NCI-H146 (cell line): ENCODE results near the gene SLC6A3.

Experiments
- DNase-seq: peaks from one replicate; lab custom pipeline; 2025; lab: John Stamatoyannopoulos, UW

SLC6A3 gene

DNA sequence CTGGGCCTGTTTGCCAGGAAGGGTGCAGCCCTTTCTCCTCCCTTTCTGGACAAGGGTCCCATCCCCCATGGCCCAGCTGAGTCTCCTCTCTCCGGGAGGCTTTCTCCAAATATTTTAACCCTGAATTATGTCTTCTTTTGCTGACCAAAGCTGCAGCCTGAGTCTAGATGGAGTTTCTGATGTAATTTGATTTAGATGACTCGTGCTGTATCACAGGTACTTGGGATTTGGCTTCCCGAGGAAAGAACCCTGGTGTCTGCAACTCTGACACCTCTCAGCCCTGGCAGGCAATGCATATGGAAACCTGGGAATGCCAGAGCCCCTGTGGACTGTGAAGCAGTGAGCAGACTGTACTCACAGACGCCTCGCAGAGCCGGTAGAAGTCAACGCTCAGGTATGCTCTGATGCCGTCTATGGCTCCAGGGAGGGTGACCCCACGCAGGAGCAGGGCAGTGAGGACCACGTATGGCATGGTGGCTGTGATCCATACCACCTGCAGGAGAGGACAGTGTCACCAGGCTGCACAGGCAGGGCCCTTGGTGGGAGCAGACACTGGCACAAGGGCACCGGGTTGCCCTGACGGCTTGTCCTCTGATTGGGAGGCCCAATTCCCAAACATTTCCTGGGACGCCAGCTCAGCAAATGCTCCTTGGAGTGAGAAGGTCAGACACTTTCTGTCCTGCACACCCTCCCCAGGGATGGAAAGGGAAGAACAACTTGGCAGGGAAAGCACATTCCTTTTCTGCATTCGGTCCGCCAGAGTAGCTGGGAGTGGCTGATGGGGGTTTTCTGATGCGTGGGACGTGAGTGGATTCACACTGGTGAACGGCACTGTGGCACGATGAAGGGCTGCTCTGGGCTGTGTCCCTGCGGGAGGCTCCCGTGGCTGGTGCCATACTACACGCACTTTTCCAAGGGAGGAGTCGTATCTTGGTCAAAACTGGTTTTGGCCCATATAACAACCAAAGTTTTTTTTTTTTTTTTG lies 24.7 kb downstream of the SLC6A3 start:
- no peak for DNase-seq

DNA sequence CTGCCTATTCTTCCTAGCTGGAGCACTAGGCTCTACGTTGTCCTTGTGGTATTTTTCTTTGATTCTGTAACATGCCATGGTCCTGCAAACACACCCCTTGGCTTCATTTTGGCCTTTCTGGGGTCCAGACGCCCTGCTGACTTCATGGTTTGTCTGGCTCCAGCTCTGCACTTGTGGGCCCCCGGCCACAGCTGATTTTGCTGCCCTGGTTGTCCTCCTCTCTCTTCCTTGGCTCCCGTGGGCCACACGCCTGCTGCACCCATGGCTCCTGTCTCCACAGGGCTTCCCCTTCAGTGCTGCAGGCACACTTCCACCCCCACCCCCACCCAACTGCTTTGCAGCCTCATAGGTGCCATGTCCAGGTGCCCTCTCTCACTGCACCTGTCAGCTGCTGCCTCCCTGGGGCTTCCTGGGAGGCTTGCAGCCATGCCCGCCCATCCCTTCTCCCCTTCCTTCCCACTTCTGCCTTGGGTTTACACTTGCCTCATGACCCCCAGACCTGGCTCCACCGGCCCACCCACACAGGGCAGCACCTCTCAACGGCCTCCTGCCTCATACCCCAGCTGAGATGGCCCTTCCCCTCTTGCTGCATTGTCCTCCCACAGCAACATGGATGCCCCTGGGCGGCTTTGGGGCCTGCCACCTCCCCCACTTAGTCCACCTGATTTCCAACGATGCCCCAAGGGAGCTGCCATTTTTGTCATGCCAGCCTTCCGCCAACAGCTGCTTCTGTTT lies 25.6 kb downstream of the SLC6A3 start:
- DNase-seq, result peak; percentile 19

DNA sequence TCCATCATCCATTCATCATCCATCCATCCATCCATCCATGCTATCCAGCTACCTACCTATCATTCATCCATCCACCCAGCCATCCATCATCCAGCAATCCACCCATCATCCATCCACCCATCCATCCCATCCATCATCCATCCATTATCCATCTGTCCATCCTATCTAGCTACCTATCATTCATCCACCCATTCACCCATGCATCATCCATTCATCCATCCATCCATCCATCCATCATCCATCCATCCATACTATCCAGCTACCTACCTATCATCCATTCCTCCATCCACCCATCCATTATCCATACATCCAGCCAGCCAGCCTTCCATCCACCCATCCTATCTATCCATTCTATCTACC lies 26.3 kb downstream of the SLC6A3 start:
- DNase-seq, result no peak

DNA sequence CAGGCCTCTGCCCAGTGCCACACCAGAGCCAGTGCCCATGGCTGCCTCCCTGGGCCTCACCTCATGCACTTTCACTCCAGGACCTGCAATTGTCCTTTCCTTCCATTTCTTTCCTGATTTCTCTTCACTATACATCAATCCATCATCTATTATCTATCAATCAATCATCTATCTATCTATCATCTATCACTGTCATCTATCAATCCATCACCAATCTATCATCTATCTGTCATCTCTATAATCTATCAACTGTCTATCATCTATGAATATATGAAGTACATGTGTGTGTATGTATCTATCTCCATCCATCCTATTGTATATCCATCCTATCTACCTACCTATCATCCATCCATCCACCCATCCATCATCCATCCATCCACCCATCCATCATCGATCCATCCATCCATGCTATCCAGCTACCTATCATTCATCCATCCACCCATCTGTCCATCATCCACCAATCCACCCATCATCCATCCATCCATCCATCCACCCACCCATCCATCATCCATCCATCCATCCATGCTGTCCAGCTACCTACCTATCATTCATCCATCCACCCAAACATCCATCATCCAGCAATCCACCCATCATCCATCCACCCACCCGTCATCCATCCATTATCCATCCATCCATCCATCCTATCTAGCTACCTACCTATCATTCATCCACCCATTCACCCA lies 26.9 kb downstream of the SLC6A3 start:
- no peak for DNase-seq

DNA sequence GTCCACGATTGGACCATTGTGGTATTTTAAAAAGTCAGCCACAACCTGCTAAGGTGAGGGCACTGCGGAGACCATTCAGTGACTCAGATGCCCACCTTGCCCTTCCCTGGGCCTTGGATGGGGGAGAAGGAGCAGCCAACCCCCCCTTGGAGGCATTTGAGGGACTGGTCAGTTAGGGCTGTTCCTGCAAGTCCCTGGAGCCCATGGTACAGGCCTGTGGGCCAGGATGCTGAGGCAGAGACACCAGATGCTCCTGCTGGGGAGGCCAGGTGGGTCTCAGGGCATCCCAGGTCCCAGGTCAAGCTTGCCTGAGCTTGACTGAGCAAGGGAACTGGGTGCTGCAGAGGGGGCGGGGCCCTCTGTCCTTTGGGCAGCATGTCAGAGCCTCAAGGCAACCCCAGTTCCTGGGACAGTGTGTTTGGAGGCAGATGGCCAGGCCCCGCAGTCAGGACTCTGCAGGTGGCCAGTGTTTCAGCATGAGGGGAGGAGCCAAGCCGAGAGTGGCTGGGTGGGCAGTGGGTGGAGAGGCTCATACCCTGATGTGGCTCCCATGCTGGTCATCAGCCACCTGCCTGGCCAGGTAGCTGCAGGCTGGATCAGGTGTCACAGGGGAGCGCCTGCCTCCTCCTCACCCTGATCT lies 27.5 kb downstream of the SLC6A3 start:
- DNase-seq, result peak; percentile 71

DNA sequence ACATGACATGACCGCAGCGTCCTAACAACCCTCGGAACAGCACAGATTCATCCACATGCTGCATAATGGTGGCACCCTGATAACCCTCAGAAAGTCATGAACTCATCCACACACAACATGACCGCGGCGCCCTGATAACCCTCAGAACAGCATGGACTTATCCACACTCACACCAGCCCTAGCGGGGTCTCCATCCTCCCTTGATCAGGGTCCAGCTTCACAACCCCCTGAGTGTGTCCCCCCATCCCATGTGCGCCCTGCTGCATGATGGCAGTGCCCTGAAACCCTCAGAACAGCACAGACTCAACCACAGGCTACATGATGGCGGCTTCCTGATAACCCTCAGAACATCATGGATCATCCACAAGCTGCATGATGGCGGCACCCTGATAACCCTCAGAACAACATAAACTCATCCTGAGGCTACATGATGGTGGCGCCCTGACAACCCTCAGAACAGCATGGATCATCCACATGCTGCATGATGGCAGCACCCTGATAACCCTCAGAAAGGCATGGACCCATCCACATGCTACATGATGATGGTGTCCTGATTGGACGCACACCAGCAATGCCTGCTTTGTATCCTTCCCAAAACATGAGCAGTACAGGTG lies 28.3 kb downstream of the SLC6A3 start:
- DNase-seq, result no peak

DNA sequence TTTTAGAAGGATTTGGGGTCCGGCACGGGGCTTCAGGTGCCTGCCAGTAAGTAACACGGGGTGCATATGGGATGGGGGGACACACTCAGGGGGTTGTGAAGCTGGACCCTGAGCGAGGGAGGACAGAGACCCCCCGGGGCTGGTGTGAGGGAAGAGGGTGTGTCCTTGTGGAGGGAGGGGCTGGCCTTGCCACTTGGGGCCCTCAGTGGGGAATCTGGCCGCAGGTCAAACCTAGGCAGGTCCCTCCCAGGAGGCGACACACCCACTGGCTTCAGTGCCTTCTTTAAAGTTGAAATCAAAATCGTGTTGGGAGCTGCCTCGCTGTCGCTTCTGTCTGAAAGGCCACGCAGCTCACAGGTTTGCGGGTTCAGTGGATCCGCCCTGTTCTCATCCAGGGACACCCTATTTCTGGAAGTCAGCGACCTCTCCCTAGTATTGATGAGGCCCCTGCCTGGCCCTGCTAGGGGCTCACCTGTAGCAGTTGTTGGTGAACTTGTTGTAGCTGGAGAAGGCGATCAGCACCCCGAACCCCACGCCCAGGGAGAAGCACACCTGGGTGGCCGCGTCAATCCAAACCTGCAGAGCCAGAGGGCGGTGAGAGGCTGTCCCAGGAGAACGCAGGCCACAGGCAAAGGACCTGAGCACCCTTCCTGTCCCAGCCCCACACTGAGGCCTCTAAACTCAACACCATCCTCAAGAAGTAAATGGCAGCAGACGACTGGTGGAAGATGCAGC lies 29.4 kb downstream of the SLC6A3 start:
- DNase-seq, result no peak

DNA sequence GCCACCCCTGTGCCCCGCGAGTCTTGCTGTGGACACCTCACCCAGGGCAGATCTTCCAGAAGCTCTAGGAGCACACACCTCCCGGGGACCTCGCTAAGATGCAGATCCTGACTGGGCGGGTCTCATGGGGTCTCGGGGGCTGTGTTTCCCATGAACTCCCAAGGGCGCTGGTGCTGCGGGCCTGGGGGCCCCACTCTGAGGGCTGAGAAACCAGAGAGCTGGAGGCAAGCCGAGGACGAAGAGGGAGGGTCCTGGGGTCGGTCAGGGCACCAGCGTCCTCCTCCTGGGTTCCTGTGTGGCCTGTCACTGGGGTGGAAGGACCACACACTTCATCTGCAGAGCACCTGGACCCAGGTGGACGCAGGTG lies 30.2 kb downstream of the SLC6A3 start:
- no peak for DNase-seq

DNA sequence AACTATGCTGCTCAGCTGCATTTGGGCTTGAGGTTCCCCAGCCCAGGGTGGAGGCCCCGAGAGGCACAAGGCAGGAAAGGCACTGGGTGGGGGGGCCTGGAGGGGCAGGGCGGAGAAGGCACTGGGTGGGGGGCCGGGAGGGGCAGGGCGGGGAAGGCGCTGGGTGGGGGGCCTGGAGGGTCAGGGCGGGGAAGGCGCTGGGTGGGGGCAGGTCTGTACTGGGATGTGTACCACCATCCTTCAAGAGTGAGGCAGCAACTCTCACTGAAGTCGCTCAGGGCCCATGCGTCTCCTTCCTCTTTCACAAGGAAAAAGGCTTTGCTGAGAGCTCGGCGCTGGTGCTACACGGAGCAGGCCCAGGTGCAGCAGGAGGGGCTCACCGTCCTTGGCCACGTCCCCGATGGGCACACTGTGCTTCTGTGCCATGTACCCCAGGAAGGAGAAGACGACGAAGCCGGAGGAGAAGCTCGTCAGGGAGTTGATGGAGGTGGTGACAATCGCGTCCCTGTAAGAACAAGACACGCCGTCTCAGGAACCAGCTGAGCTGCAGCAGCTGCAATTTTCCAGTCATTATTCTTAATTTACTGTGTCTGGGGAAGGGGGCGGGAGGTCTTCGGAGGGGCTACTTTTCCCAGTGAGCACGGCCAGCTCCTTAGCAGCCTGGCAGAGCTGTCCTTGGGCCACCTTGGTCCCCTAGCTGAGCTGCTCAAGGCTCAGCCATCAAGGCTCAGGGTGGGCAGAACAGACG lies 30.8 kb downstream of the SLC6A3 start:
- no peak for DNase-seq

DNA sequence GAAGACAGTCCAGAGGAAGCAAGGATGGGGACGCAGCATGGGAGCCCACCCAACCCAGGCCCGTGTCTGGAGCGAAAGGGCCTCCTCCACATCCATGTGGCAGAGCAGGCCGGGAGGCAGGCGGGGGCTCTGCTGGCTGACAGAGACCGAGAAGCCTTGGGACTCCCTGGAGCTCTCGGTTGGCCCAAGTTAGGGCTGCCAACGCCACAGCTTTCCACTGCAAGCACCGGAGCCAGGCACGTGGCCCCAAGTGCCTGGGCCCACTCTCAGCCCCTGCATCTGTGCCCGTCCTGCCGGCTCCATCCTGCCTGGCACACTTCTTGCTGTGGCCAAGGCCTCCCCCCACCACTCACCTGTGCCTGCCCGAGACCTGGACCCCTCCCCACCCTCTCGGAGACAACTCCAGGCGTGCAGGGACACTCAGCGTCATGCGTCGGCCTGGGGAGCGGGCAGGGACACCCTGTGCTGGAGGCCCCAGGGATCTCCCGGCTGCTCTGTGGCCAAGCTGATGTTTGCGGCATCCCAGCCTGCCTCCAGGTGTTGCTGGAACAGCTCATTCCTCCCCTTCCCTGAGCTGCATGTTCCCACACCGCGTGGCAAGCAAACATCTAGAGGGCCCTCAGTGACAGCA lies 31.5 kb downstream of the SLC6A3 start:
- DNase-seq, result no peak

DNA sequence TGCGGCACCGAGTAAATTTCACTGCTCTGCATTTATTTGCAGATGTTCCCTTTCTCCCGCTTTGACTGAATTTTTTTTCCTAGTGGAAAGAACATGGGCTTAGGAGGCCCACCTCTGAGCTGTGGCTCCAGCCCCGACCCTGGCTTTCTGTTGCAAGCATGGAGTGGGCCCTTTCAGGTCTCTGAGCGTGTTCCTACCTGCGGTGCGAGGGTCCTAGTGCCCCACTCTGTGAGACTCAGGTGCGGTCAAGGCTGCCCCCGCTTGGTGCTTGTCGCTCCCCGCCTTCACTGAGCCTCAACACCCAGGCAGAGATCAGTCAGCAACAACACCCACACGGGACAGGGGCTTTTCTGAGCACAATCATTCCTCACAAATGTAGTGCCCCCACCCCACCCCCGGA lies 32.0 kb downstream of the SLC6A3 start:
- DNase-seq, result no peak

DNA sequence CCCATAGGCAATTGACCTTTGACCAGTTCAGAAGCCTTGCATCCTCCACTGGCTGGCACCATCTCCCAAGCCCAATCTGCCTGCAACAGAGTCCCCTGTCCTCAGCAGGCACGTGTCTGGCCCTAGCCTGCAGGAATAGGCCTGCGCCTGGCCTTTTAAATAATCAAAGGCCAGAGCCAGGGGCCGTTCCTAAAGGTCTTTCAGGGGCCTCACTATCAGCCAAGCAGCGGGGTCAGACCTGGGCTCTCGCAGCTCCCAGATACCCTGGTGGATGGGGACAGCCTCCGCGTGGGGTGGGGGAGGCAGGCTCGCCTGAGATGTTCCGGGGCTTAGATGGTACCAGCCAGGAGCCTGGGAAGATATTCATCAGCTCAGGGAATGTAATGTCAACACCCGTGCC lies 32.6 kb downstream of the SLC6A3 start:
- DNase-seq, result no peak

DNA sequence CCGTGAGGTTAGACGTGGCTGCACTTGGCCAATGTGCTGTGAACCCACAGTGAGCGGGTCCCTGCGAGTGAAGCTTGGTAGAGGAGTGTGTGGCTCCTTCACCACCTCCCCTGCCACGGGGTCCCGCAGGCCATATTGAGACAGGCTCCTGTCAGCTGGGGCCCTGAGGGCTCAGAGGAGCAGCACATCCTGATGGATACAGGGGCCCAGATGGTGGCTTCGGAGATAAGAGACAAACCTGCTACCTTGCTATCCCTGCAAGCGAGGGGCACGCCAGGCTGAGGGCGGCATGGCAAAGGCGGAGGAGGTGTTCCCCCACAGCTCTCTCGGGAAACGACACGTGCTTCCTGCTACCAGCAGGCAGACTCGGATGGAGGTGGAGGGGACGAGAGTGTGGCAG lies 33.1 kb downstream of the SLC6A3 start:
- DNase-seq, result no peak

DNA sequence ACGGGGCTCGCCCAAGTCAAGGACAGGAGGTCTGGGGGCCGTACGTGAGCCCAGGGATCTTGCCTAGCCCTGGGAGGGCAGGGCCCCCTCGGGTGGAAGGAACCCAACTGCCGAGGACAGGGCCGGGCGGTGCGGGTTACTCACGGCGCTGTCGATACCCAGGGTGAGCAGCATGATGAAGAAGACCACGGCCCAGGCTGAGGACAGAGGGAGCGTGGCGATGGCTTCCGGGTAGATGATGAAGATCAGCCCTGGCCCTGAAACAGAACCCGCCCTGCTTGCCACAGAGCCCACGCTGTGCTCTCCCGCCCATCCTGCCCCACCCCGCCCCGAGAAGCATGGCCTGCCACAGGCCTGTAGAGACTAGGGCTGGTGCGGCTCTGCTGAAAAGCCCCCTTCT lies 34.1 kb downstream of the SLC6A3 start:
- DNase-seq, result no peak

DNA sequence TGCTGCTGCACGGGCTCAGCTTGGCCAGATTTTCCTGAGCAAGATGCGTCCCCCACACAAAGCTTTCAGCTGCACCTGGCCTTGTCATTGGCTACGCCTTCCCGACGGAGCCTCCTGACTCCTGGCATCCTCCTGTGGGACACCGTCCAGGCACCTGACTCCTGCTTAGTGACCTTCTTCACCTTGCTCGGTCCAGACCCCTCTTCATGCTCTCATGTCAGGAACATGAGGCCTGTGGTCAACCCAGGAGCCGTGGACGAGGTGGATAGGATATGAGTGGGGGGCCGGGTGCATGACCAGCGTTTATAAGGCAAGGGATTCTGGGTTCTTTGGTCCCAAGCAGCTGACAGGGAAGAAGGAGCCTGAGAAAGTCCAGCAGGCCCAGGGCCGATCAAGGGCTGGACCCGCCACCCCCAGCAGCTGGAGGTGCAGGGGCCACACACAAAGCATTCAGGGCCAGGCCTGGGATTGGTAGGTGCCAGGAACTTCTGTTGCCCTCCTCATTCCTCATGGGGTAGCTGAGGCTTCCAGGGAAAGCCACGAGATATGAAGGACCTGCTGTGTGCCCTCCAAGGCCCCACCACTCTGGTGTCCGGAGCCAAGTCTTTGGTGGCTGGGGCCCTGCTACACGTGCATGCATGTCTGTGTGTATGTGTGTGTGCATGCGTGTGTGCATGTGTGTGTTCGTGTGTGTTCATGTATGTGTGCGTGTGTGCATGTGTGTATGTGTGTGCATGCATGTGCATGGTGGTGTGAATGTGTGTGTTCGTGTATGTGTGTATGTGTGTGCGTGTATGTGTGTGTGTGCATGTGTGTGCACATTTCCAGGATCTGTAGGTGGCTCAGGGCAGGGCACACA lies 34.9 kb downstream of the SLC6A3 start:
- DNase-seq, result no peak

DNA sequence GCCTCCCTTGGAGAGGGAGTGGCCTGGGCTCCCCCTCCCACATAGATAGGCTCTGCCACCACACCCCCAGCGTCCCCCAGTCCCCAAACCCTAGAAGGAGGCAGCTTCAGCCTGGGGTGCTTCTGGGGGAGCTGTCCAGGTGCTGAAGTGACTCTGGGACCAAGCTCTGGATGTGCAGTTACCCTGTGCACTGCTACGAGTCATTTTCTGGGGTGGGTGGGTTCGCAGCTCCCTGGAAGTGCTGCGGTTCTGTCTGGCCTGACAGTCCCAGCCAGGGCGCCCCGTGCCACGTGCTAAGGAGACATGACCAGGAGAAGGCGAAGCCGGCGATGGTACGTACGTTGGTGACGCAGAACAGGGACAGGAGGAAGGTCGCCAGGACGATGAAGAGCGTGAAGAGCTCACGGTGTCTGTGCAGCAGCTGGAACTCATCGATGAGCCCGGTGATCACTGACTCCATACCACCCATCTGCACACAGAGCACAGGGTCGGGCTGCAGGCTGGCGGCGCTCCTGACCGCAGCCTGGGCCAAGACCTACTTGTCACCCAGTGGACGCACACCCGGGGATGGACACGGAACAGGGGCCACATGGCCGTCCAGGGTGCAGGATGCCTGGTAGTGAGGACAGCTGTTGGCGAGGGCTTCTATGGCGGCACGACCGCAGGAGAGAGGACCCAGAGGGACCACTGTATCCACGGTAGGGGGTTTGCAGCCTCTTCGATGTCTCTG lies 35.7 kb downstream of the SLC6A3 start:
- DNase-seq, result no peak

DNA sequence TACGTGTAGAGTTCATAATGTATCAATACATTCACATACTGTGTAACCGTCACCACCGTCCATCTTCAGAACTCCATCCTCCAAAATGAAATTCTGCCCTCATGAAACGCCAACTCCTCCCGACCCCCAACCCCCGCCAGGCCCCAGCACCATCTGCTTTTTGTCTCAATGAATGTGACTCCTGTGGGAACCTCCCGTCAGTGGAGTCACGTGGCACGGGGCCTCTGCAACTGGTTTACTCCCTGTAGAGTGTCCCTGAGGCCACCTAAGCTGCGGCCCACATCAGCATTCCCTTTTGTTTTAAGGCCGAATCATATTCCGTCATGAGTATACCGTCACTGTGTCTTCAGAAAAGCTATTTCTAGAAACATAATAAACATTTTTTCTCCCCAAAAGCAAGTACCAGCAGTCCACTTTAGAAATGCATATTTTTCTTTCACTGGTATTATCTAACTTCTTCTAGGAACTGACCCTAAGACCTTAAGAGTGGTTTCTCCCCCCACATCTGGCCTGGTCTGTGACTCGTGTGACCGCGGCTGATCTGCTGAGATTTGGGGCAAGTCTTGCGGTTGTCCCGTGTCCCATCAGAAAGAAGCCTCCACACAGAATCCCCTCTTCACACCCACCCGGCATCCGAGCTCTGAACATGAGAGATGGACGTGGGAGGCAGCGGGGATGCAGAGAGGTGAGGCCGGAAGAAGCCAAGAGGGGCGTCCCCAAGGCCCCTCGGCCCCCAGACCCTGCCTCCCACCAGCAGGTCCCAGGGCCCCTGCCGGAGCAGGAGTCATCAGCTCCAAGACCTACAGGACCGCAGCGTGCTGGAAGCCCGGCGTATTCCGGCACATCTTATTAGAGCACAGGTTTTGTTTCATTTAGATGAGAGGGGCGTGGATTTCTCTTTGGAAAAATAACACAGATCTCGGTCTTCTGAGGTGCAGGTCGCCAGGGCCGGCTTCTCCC lies 38.3 kb downstream of the SLC6A3 start:
- DNase-seq, result no peak
